AG09309 (cell line): ENCODE data around the gene NPTN.

Source experiments
- DNase-seq: peaks from one replicate; pipeline ENCODE4 v3.0.0-alpha.2; 2010; ENCODE audit warnings: low read depth
- H3K4me3 ChIP-seq: 2 replicates; pipeline ENCODE4 v1.5.1; 2011; ENCODE audit warnings: mild to moderate bottlenecking, low read depth, low read length, moderate library complexity; ENCODE audit not compliant: control insufficient read depth
- CTCF ChIP-seq: IDR thresholded peaks from 2 replicates; pipeline ENCODE4 v1.5.1; 2011; ENCODE audit warnings: mild to moderate bottlenecking, low read depth, low read length, inconsistent platforms; ENCODE audit not compliant: insufficient read depth, control insufficient read depth; ENCODE audit errors: missing control alignments

Gene NPTN

GRCh38 chr15:73604477-73604876, 28.7 kb downstream of the NPTN start:
- TF ChIP-seq CTCF: no peak
- no peak overlapping the region for H3K4me3 ChIP-seq
- no peak for DNase-seq

- H3K4me3 ChIP-seq: no peak overlapping the region
- DNase-seq: no peak
- no peak for TF ChIP-seq CTCF
These were observed 30.2 kb downstream of the NPTN start for GRCh38 chr15:73602992-73603391.

GRCh38 chr15:73602446-73602843, 30.7 kb downstream of the NPTN start:
- H3K4me3 ChIP-seq: no peak overlapping the region
- TF ChIP-seq CTCF: no peak
- DNase-seq: no peak

GRCh38 chr15:73601451-73602445, 31.4 kb downstream of the NPTN start:
- no peak for DNase-seq
- no peak for TF ChIP-seq CTCF
- no peak overlapping the region for H3K4me3 ChIP-seq

GRCh38 chr15:73600413-73601335, 32.5 kb downstream of the NPTN start:
- TF ChIP-seq CTCF: no peak
- H3K4me3 ChIP-seq: no peak overlapping the region
- DNase-seq: no peak

- no peak for TF ChIP-seq CTCF
- H3K4me3 ChIP-seq: no peak overlapping the region
- no peak for DNase-seq
These were observed 33.3 kb downstream of the NPTN start for GRCh38 chr15:73599934-73600333.
